Astrocyte (in vitro differentiated cells and primary cell): ENCODE results near the gene DCP2. TPM values are rescaled to one million over a fixed set of nuclear protein-coding genes. Genes with fewer than 3 reads are reported as not detected.
"Not testable (repeated sequence)": the region's sequence is repeated elsewhere in the genome, so short reads cannot be mapped to it uniquely, and the experiment has no call there.

Experiments
- DNase-seq: peaks from one replicate; pipeline ENCODE4 v3.0.0-alpha.2; 2010; ENCODE audit warnings: low read depth
- FAIRE-seq: peaks from 2 replicates; lab custom pipeline; 2011; peaks lifted over from hg19 to GRCh38; lab: Jason Lieb, UNC
- H2AFZ ChIP-seq: 2 replicates; pipeline ENCODE4 v1.6.0; 2012; ENCODE audit warnings: low read depth, low read length, inconsistent platforms
- H3K27ac ChIP-seq: 2 replicates; pipeline ENCODE4 v1.5.1; 2011; ENCODE audit warnings: low read depth, low read length, inconsistent platforms
- H3K27me3 ChIP-seq: 2 replicates; pipeline ENCODE4 v1.6.0; 2011; ENCODE audit warnings: low read length, inconsistent platforms; ENCODE audit not compliant: insufficient read depth
- H3K36me3 ChIP-seq: 2 replicates; pipeline ENCODE4 v1.5.1; 2011; ENCODE audit warnings: low read length, inconsistent platforms; ENCODE audit not compliant: insufficient read depth
- H3K4me1 ChIP-seq: 2 replicates; pipeline ENCODE4 v1.5.1; 2011; ENCODE audit warnings: low read length, inconsistent platforms; ENCODE audit not compliant: insufficient read depth
- H3K4me2 ChIP-seq: 2 replicates; pipeline ENCODE4 v1.6.0; 2012; ENCODE audit warnings: low read length, inconsistent platforms
- H3K4me3 ChIP-seq: 2 replicates; pipeline ENCODE4 v1.5.1; 2011; ENCODE audit warnings: low read depth, mild to moderate bottlenecking, low read length, inconsistent platforms; ENCODE audit not compliant: insufficient read depth
- H3K79me2 ChIP-seq: 2 replicates; pipeline ENCODE4 v1.6.0; 2012; ENCODE audit warnings: mild to moderate bottlenecking, low read length, inconsistent platforms; ENCODE audit not compliant: insufficient read depth
- H3K9ac ChIP-seq: 2 replicates; pipeline ENCODE4 v1.6.0; 2012; ENCODE audit warnings: mild to moderate bottlenecking, low read length, inconsistent platforms
- H3K9me3 ChIP-seq: 2 replicates; pipeline ENCODE4 v1.5.1; 2012; ENCODE audit warnings: low read depth, mild to moderate bottlenecking, low read length, inconsistent platforms; ENCODE audit not compliant: insufficient read depth
- H4K20me1 ChIP-seq: 2 replicates; pipeline ENCODE4 v1.6.0; 2012; ENCODE audit warnings: low read length, inconsistent platforms; ENCODE audit not compliant: insufficient read depth
- H3K27ac Mint-ChIP-seq: one replicate; pipeline ENCODE4 v1.8.0; 2021; ENCODE audit warnings: mild to moderate bottlenecking, mixed read lengths; ENCODE audit not compliant: unreplicated experiment
- H3K27me3 Mint-ChIP-seq: one replicate; pipeline ENCODE4 v1.8.0; 2021; ENCODE audit warnings: low read depth, mixed read lengths; ENCODE audit not compliant: unreplicated experiment
- H3K36me3 Mint-ChIP-seq: one replicate; pipeline ENCODE4 v1.8.0; 2021; ENCODE audit warnings: low read depth, mixed read lengths; ENCODE audit not compliant: unreplicated experiment
- H3K4me1 Mint-ChIP-seq: one replicate; pipeline ENCODE4 v1.8.0; 2021; ENCODE audit warnings: low read depth, mixed read lengths; ENCODE audit not compliant: unreplicated experiment
- H3K4me3 Mint-ChIP-seq: one replicate; pipeline ENCODE4 v1.8.0; 2021; ENCODE audit warnings: mild to moderate bottlenecking, moderate library complexity, mixed read lengths; ENCODE audit not compliant: unreplicated experiment
- H3K9me3 Mint-ChIP-seq: one replicate; pipeline ENCODE4 v1.8.0; 2021; ENCODE audit warnings: mild to moderate bottlenecking, mixed read lengths; ENCODE audit not compliant: unreplicated experiment
- EZH2 ChIP-seq: IDR thresholded peaks from 2 replicates; pipeline ENCODE4 v1.6.1; 2012; ENCODE audit warnings: mild to moderate bottlenecking, low read length, inconsistent platforms; ENCODE audit not compliant: insufficient read depth
- total RNA-seq: library from RNA; stranded (reverse); gene quantifications from 2 replicates; pipeline ENCODE4 v1.2.1, GENCODE V29; 2021
- TF ChIP-seq, protein P1 (sequence below): IDR thresholded peaks from 2 replicates; pipeline ENCODE4 v1.5.1; 2011; ENCODE audit warnings: low read depth, mild to moderate bottlenecking, inconsistent platforms, low read length, moderate library complexity; ENCODE audit not compliant: insufficient read depth

Gene DCP2
- total RNA-seq, 1 donor from 2014 or later = 48.9 TPM

DNA sequence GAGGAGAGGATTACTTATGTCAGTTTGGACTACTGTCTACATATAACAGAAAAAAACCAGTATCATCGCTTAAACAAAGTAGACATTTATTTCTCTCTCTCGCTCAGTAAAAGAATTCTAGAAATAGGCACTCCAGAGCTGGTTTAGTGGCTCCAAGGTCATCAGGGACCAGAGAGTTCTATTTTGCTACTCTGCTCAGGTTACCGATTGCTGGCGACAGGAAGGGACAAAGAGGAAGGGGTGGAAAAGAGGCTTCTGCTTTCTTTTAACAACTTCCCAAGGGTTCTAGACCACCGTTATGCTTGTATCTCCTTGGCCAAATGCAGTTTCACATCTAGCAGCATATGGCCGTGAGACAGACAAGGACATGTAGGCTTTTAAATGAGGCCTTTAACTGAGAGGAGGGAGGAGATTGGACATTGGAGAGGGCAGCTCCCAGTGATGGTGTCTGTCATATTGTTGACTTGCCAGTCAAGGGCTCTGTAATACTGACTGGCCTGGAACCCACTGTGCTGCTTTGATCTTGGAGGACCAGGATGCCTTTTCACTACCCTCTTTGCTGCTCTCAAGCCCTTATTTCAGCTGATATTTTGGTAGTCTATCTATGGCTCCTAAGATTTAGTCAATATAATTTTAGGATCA, 15.6 kb upstream of the DCP2 start:
- H3K9me3 ChIP-seq = no peaks in the 10 kb centered on the region
- no peak overlapping the region for H3K27ac ChIP-seq
- no peaks in the 10 kb centered on the region for H3K9me3 Mint-ChIP-seq
- peaks cover 30% of the 10 kb centered on the region for H3K4me1 Mint-ChIP-seq
- no peak overlapping the region for H3K27ac Mint-ChIP-seq
- no peaks in the 10 kb centered on the region for H3K36me3 Mint-ChIP-seq
- H3K36me3 ChIP-seq = no peaks in the 10 kb centered on the region
- H3K79me2 ChIP-seq = no peaks in the 10 kb centered on the region
- H3K27me3 ChIP-seq = no peaks in the 10 kb centered on the region
- H3K27me3 Mint-ChIP-seq = no peaks in the 10 kb centered on the region
- FAIRE-seq (no peak), DNase-seq (no peak)
- no peak for TF ChIP-seq EZH2
- no peak overlapping the region for H3K4me3 ChIP-seq
- H3K4me2 ChIP-seq = peak overlapping the region; percentile 77
- no peak overlapping the region for H3K4me3 Mint-ChIP-seq
- peaks cover 3% of the 10 kb centered on the region for H4K20me1 ChIP-seq
- no peak overlapping the region for H2AFZ ChIP-seq
- H3K9ac ChIP-seq = no peak overlapping the region
- H3K4me1 ChIP-seq = peaks cover 46% of the 10 kb centered on the region

DNA sequence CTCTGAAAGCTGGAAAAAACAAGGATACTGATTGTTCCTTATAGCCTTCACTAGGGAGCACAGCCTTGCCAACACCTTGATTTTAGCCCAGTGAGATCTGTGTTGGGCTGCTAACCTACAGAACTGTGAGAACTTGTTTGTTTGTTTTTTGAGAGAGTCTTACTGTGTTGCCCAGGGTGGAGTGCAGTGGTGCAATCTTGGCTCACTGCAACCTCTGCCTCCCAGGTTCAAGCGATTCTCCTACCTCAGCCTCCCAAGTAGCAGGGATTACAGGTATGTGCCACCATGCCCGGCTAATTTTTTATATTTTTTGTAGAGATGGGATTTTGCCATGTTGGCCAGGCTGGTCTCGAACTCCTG, 13.2 kb upstream of the DCP2 start:
- H3K9ac ChIP-seq, H2AFZ ChIP-seq, DNase-seq, FAIRE-seq, H3K36me3 ChIP-seq, H3K4me3 ChIP-seq, H3K79me2 ChIP-seq, H3K36me3 Mint-ChIP-seq, H3K4me2 ChIP-seq, H3K27me3 ChIP-seq, H3K9me3 ChIP-seq, H3K4me3 Mint-ChIP-seq, H3K9me3 Mint-ChIP-seq, H4K20me1 ChIP-seq, H3K27me3 Mint-ChIP-seq: not testable (repeated sequence)
- Histone ChIP-seq H3K4me1 (peaks cover 35% of the 10 kb centered on the region), H3K27ac (peak overlapping the region; percentile 46)
- peak overlapping the region; percentile 78 for H3K27ac Mint-ChIP-seq
- H3K4me1 Mint-ChIP-seq = peaks cover 25% of the 10 kb centered on the region

DNA sequence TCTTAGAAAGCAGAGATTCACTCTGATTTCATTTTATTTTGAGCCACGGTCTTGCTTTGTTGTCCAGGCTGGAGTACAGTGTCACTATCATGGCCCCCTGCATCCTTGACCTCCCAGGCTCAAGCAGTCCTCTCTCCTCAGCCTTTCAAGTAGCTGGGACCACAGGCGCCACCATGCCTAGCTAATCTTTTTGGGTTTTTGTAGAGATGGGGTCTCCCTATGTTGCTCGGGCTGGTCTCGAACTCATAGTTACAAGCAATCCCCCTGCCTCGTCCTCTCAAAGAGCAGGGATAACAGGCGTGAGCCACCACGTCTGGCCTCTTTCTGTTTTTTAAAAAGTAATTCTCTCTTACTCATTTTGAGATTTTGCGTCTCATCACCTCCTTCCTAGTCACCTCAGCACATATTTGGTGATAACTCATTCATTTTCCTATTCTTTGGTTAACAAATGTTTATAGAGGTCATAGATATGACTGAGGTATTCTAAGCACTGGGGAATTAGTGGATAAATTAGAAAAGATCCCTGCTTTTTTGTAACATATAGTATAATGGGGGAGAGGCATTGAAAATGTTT, 10.8 kb upstream of the DCP2 start:
- DNase-seq = no peak
- Histone ChIP-seq H3K79me2 (no peaks in the 10 kb centered on the region), H3K9me3 (no peaks in the 10 kb centered on the region), H4K20me1 (no peaks in the 10 kb centered on the region), H3K9ac (no peak overlapping the region), H3K27ac (no peak overlapping the region), H3K4me2 (no peak overlapping the region), H3K27me3 (no peaks in the 10 kb centered on the region), H3K4me1 (peaks cover 18% of the 10 kb centered on the region), H3K36me3 (no peaks in the 10 kb centered on the region), H3K4me3 (no peak overlapping the region), H2AFZ (no peak overlapping the region)
- no peaks in the 10 kb centered on the region for H3K9me3 Mint-ChIP-seq
- no peak for TF ChIP-seq EZH2
- TF ChIP-seq, protein P1, sequence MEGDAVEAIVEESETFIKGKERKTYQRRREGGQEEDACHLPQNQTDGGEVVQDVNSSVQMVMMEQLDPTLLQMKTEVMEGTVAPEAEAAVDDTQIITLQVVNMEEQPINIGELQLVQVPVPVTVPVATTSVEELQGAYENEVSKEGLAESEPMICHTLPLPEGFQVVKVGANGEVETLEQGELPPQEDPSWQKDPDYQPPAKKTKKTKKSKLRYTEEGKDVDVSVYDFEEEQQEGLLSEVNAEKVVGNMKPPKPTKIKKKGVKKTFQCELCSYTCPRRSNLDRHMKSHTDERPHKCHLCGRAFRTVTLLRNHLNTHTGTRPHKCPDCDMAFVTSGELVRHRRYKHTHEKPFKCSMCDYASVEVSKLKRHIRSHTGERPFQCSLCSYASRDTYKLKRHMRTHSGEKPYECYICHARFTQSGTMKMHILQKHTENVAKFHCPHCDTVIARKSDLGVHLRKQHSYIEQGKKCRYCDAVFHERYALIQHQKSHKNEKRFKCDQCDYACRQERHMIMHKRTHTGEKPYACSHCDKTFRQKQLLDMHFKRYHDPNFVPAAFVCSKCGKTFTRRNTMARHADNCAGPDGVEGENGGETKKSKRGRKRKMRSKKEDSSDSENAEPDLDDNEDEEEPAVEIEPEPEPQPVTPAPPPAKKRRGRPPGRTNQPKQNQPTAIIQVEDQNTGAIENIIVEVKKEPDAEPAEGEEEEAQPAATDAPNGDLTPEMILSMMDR = no peak
- H3K27me3 Mint-ChIP-seq = no peaks in the 10 kb centered on the region
- no peak overlapping the region for H3K4me3 Mint-ChIP-seq
- no peaks in the 10 kb centered on the region for H3K36me3 Mint-ChIP-seq
- H3K4me1 Mint-ChIP-seq = peaks cover 18% of the 10 kb centered on the region
- FAIRE-seq = no peak
- no peak overlapping the region for H3K27ac Mint-ChIP-seq
